B cell (primary cell): ENCODE measurements around the gene IQCH. TPM values are rescaled to one million over a fixed set of nuclear protein-coding genes. Genes with fewer than 3 reads are reported as not detected.

Experiments
- polyA plus RNA-seq: library from polyadenylated mRNA; depleted of rRNA; stranded (reverse); fragments of >200 nt; gene quantifications from 2 replicates; pipeline ENCODE4 v1.2.3, GENCODE V29; 2012
- total RNA-seq, 2 donors: library from RNA; stranded (reverse); fragments of 120-200 nt in 1 of 2; gene quantifications; 1 replicate in 1 of 2; 2 replicates in 1 of 2; pipeline versions ENCODE4 v1.2.3 to v1.2.4, GENCODE V29; 2013 to 2022

The IQCH gene
- total and polyA plus RNA-seq, 2 donors (not counting 1 experiment from before 2014, with no cell fraction given): 1.6 TPM; not detected in 1

Other genes starting within 250 kb of the IQCH start
- 163 and 177 TPM in 2 replicates for gene SMAD3, start 189.2 kb upstream of the IQCH start, total RNA-seq
- gene SMAD3, start 189.2 kb upstream of the IQCH start, polyA plus RNA-seq: 55.9 and 60.3 TPM in 2 replicates
- 25.0 and 28.3 TPM in 2 replicates for gene AAGAB, start 125 bp upstream of the IQCH start, total RNA-seq
- 9.4 and 10.7 TPM in 2 replicates for gene AAGAB, start 125 bp upstream of the IQCH start, polyA plus RNA-seq